SH-SY5Y (cell line): ENCODE results near the gene EPHB2.

Experiments
- GATA2 ChIP-seq: IDR thresholded peaks from 2 replicates; pipeline ENCODE4 v1.6.1; 2011; ENCODE audit warnings: mild to moderate bottlenecking, low read depth, low read length
- GATA3 ChIP-seq: IDR thresholded peaks from 2 replicates; pipeline ENCODE4 v1.6.1; 2011; ENCODE audit warnings: low read depth, mild to moderate bottlenecking, low read length, moderate library complexity

- no peak for TF ChIP-seq GATA2
- no peak for TF ChIP-seq GATA3
Measured at GRCh38 chr1:22892789-22893188, 182.2 kb downstream of the EPHB2 start.
